Left ventricle myocardium inferior (tissue), 1 donor: ENCODE data around the gene KIF4B. TPM values are rescaled to one million over a fixed set of nuclear protein-coding genes. Genes with fewer than 3 reads are reported as not detected.

ENCODE experiments used
- DNase-seq: peaks from one replicate; pipeline ENCODE4 v3.0.0-alpha.2; 2020
- H3K27ac ChIP-seq: fragments of 200-600 bp; replicated peaks from 2 replicates; pipeline ENCODE4 v1.8.0; 2021
- H3K27me3 ChIP-seq: fragments of 200-600 bp; 2 replicates; pipeline ENCODE4 v1.8.0; 2021; ENCODE audit warnings: low read depth
- H3K36me3 ChIP-seq: fragments of 200-600 bp; 2 replicates; pipeline ENCODE4 v1.8.0; 2021
- H3K4me1 ChIP-seq: fragments of 200-600 bp; 2 replicates; pipeline ENCODE4 v1.8.0; 2021
- H3K4me3 ChIP-seq: fragments of 200-600 bp; 2 replicates; pipeline ENCODE4 v1.8.0; 2021; ENCODE audit warnings: mild to moderate bottlenecking, moderate library complexity
- H3K9me3 ChIP-seq: fragments of 200-600 bp; replicated peaks from 2 replicates; pipeline ENCODE4 v1.8.0; 2021
- CTCF ChIP-seq: fragments of 200-600 bp; IDR thresholded peaks from 2 replicates; pipeline ENCODE4 v1.8.0; 2021; ENCODE audit warnings: antibody characterized with exemption, mild to moderate bottlenecking, borderline replicate concordance
- intact Hi-C: fragments of 100-400 bp; cut with micrococcal nuclease; formaldehyde crosslinking; loops from one replicate; pipeline ENCODE4 v1.11.0; 2022
- total RNA-seq: library from RNA; stranded (reverse); fragmentation: NEBNext Ultra II Directional; extraction: Animal tissue kit (Norgen Biotek cat#: 25700); gene quantifications from one replicate; pipeline ENCODE4 v1.2.1, GENCODE V29; 2021
- donor health status: DM: no; HTN: yes; CAD: no; lungs with severe emphysema.

The KIF4B gene
- total RNA-seq, 1 donor from 2014 or later = not detected

- no peak for DNase-seq
- Histone ChIP-seq H3K27ac (no peak overlapping the region), H3K4me3 (no peak overlapping the region), H3K4me1 (peaks cover 18% of the 10 kb centered on the region), H3K9me3 (peaks cover 3% of the 10 kb centered on the region), H3K27me3 (no peaks in the 10 kb centered on the region), H3K36me3 (no peaks in the 10 kb centered on the region)
- intact Hi-C loops = no loop called here
- TF ChIP-seq CTCF = no peak
Measured at GRCh38 chr5:155056644-155057269, 43.2 kb downstream of the KIF4B start.

- no peak for TF ChIP-seq CTCF
- no peak overlapping the region for H3K27ac ChIP-seq
- H3K27me3 ChIP-seq = no peaks in the 10 kb centered on the region
- no peak overlapping the region for H3K4me3 ChIP-seq
- intact Hi-C loops = no loop called here
- H3K9me3 ChIP-seq = peaks cover 3% of the 10 kb centered on the region
- H3K36me3 ChIP-seq = no peaks in the 10 kb centered on the region
- no peak for DNase-seq
- peaks cover 14% of the 10 kb centered on the region for H3K4me1 ChIP-seq
Measured at GRCh38 chr5:155057626-155058025, 44.1 kb downstream of the KIF4B start.

- Histone ChIP-seq H3K27ac (no peak overlapping the region), H3K9me3 (peaks cover 3% of the 10 kb centered on the region), H3K27me3 (no peaks in the 10 kb centered on the region), H3K4me3 (no peak overlapping the region), H3K4me1 (no peaks in the 10 kb centered on the region), H3K36me3 (no peaks in the 10 kb centered on the region)
- intact Hi-C loops = no loop called here
- DNase-seq = no peak
- TF ChIP-seq CTCF = no peak
Measured at GRCh38 chr5:155064580-155064979, 51.0 kb downstream of the KIF4B start.

GRCh38 chr5:155066886-155067595 is 53.5 kb downstream of the KIF4B start:
- no peaks in the 10 kb centered on the region for H3K4me1 ChIP-seq
- no peak overlapping the region for H3K27ac ChIP-seq
- TF ChIP-seq CTCF = no peak
- DNase-seq = no peak
- intact Hi-C loops = no loop called here
- H3K27me3 ChIP-seq = no peaks in the 10 kb centered on the region
- H3K36me3 ChIP-seq = no peaks in the 10 kb centered on the region
- H3K4me3 ChIP-seq = no peak overlapping the region
- H3K9me3 ChIP-seq = no peaks in the 10 kb centered on the region

Other genes with a start within 250 kb of the KIF4B start
- gene FAXDC2, start 163.2 kb upstream of the KIF4B start, total RNA-seq = 23.5 TPM
- 23.3 TPM for gene CNOT8, start 155.1 kb upstream of the KIF4B start, total RNA-seq
- 14.0 TPM for gene GEMIN5, start 75.5 kb upstream of the KIF4B start, total RNA-seq
- gene MRPL22, start 72.7 kb upstream of the KIF4B start, total RNA-seq = 78.4 TPM